CD14-positive monocyte (primary cell): ENCODE measurements around the gene LAMC3. TPM values are rescaled to one million over a fixed set of nuclear protein-coding genes. Genes with fewer than 3 reads are reported as not detected.

Experiments used
- DNase-seq, 3 donors: peaks; one replicate each; pipeline ENCODE4 v3.0.0-alpha.2; 2011 to 2022
- H2AFZ ChIP-seq: 2 replicates; pipeline ENCODE4 v1.6.0; 2012; ENCODE audit warnings: mild to moderate bottlenecking, low read depth, low read length, inconsistent platforms; ENCODE audit not compliant: insufficient read depth, poor library complexity, severe bottlenecking
- H3K27ac ChIP-seq, 2 donors: 1 replicate in 1 of 2; 2 replicates in 1 of 2; pipeline ENCODE4 v1.5.1; 2012 to 2013; ENCODE audit warnings: low read length in 2 of 2, control low read depth in 1 of 2, inconsistent platforms in 1 of 2, low read depth in 1 of 2, mild to moderate bottlenecking in 1 of 2
- H3K27me3 ChIP-seq, 2 donors: one replicate each; pipeline versions ENCODE4 v1.6.0 to v1.6.1; 2011 to 2013; ENCODE audit warnings: low read length in 2 of 2; ENCODE audit not compliant: control insufficient read depth in 2 of 2, insufficient read depth in 2 of 2
- H3K36me3 ChIP-seq, 2 donors: replicated peaks in 1 of 2; 1 replicate in 1 of 2; 2 replicates in 1 of 2; pipeline versions ENCODE4 v1.5.1 to v1.6.1; 2012 to 2013; ENCODE audit warnings: low read length in 2 of 2, control low read depth in 1 of 2, inconsistent platforms in 1 of 2, mild to moderate bottlenecking in 1 of 2; ENCODE audit not compliant: insufficient read depth in 2 of 2, control insufficient read depth in 1 of 2
- H3K4me1 ChIP-seq, 2 donors: 1 replicate in 1 of 2; 2 replicates in 1 of 2; pipeline versions ENCODE4 v1.5.1 to v1.6.1; 2012 to 2013; ENCODE audit warnings: low read length in 2 of 2, control low read depth in 1 of 2, inconsistent platforms in 1 of 2, mild to moderate bottlenecking in 1 of 2, moderate library complexity in 1 of 2; ENCODE audit not compliant: insufficient read depth in 2 of 2, control insufficient read depth in 1 of 2
- H3K4me2 ChIP-seq: replicated peaks from 2 replicates; pipeline ENCODE3; 2012; ENCODE audit warnings: low read length, moderate library complexity, mild to moderate bottlenecking; ENCODE audit not compliant: poor library complexity, severe bottlenecking; ENCODE audit errors: extremely low read depth
- H3K4me3 ChIP-seq, 3 experiments: fragments of 200-600 bp in 1 of 3; sonication (generic) in 1 of 3; replicated peaks in 1 of 3; 1 replicate in 2 of 3; 2 replicates in 1 of 3; pipeline ENCODE4 v1.5.1; 2011 to 2013; ENCODE audit warnings: low read length in 3 of 3, mild to moderate bottlenecking in 3 of 3, control low read depth in 2 of 3, low read depth in 2 of 3, inconsistent platforms in 1 of 3, moderate library complexity in 1 of 3
- H3K79me2 ChIP-seq: 2 replicates; pipeline ENCODE4 v1.6.0; 2012; ENCODE audit warnings: mild to moderate bottlenecking, control low read depth, inconsistent platforms, low read length, moderate library complexity; ENCODE audit not compliant: insufficient read depth
- H3K9ac ChIP-seq: 2 replicates; pipeline ENCODE4 v1.6.0; 2017; ENCODE audit warnings: low read length, mild to moderate bottlenecking; ENCODE audit not compliant: insufficient read depth, poor library complexity, severe bottlenecking
- H3K9me3 ChIP-seq, 2 donors: replicated peaks in 1 of 2; 1 replicate in 1 of 2; 2 replicates in 1 of 2; pipeline versions ENCODE4 v1.5.1 to v1.6.1; 2012 to 2013; ENCODE audit warnings: low read length in 2 of 2, control low read depth in 1 of 2; ENCODE audit not compliant: control insufficient read depth in 1 of 2, insufficient read depth in 1 of 2
- H4K20me1 ChIP-seq: 2 replicates; pipeline ENCODE4 v1.6.0; 2012; ENCODE audit warnings: mild to moderate bottlenecking, low read length, control low read depth, moderate library complexity; ENCODE audit not compliant: insufficient read depth
- H3K27ac Mint-ChIP-seq, 7 donors: one replicate each; pipeline ENCODE4 v1.8.0; 2020; ENCODE audit warnings: mild to moderate bottlenecking in 7 of 7, mixed read lengths in 7 of 7, moderate library complexity in 6 of 7, inconsistent platforms in 2 of 7
- H3K27me3 Mint-ChIP-seq, 3 donors: one replicate each; pipeline ENCODE4 v1.8.0; 2021 to 2022; ENCODE audit warnings: low read depth in 3 of 3, mild to moderate bottlenecking in 3 of 3, mixed read lengths in 3 of 3, moderate library complexity in 3 of 3, inconsistent platforms in 1 of 3
- H3K36me3 Mint-ChIP-seq, 2 donors: one replicate each; pipeline ENCODE4 v1.8.0; 2020; ENCODE audit warnings: mixed read lengths in 2 of 2, inconsistent platforms in 1 of 2, mild to moderate bottlenecking in 1 of 2
- H3K4me1 Mint-ChIP-seq: one replicate; pipeline ENCODE4 v1.8.0; 2020; ENCODE audit warnings: mild to moderate bottlenecking, mixed read lengths
- H3K4me3 Mint-ChIP-seq, 2 donors: one replicate each; pipeline ENCODE4 v1.8.0; 2020; ENCODE audit warnings: mild to moderate bottlenecking in 2 of 2, mixed read lengths in 2 of 2, moderate library complexity in 1 of 2
- H3K9me3 Mint-ChIP-seq, 7 donors: one replicate each; pipeline ENCODE4 v1.8.0; 2020 to 2022; ENCODE audit warnings: mixed read lengths in 7 of 7, mild to moderate bottlenecking in 6 of 7, moderate library complexity in 6 of 7, inconsistent platforms in 2 of 7
- WGBS: methylation state at CpG from one replicate; pipeline ENCODE4 v1.1.5; 2013; ENCODE audit warnings: missing lambda C conversion rate; ENCODE audit not compliant: insufficient coverage; 5-methylcytosine and 5-hydroxymethylcytosine counted together
- intact Hi-C, 2 donors: fragments of 100-400 bp; cut with micrococcal nuclease; formaldehyde crosslinking; loops; one replicate each; pipeline versions ENCODE4 v1.15.0 to v1.15.1; 2023
- polyA plus RNA-seq, 3 donors: library from polyadenylated mRNA; depleted of rRNA in 1 of 3; unstranded in 2 of 3; stranded (reverse) in 1 of 3; fragments of 300-500 nt in 2 of 3; fragments of >200 nt in 1 of 3; fragmentation: Illumina TruSeq in 2 of 3; gene quantifications; 1 replicate in 2 of 3; 2 replicates in 1 of 3; pipeline ENCODE4 v1.2.3, GENCODE V29; 2012 to 2021
- TF ChIP-seq, protein P1 (sequence below): fragments of 200-600 bp; IDR thresholded peaks from one replicate; pipeline ENCODE4 v1.8.0; 2022; ENCODE audit warnings: antibody characterized with exemption, mild to moderate bottlenecking

The LAMC3 gene
- polyA plus RNA-seq, 3 donors, result 0.19 TPM; not detected in 2

DNA sequence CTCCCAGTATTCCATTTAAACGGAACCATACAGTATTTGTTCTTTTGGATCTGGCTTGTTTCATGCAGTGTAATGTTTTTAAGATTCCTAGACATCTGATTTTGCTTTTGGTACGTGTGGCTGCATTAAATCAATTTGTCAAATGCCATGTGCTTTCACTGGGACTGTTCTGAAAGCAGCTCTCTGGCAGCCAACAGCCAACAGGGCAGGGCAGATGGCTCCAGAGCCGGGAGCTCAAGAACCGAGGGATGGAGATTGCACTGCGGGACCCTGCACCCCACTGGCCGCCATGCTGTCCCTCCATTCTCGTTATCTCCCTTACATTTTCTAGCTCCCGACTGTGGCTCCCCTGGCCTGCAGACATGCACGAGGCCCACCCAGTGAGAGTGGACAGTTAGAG, 54.0 kb downstream of the LAMC3 start:
- Histone ChIP-seq H3K27me3 (no peaks in the 10 kb centered on the region), H3K79me2 (no peaks in the 10 kb centered on the region), H3K9me3 (no peaks in the 10 kb centered on the region), H2AFZ (no peak overlapping the region), H3K9ac (no peak overlapping the region), H3K27ac (no peak overlapping the region), H3K4me3 (no peak overlapping the region), H4K20me1 (no peaks in the 10 kb centered on the region), H3K36me3 (no peaks in the 10 kb centered on the region), H3K4me1 (no peaks in the 10 kb centered on the region), H3K4me2 (no peak overlapping the region)
- Mint-ChIP-seq H3K9me3 (no peaks in the 10 kb centered on the region), H3K27ac (no peak overlapping the region), H3K36me3 (no peaks in the 10 kb centered on the region), H3K4me1 (peaks cover 2% of the 10 kb centered on the region), H3K27me3 (peaks cover 0 to 9% (median 3%) of the 10 kb centered on the region in 3 donors), H3K4me3 (no peak overlapping the region)
- DNase-seq, result no peak
- intact Hi-C loops, result no loop called here
- 88% methylated on average over 4 of the region's 9 CpGs for WGBS
- TF ChIP-seq, protein P1, sequence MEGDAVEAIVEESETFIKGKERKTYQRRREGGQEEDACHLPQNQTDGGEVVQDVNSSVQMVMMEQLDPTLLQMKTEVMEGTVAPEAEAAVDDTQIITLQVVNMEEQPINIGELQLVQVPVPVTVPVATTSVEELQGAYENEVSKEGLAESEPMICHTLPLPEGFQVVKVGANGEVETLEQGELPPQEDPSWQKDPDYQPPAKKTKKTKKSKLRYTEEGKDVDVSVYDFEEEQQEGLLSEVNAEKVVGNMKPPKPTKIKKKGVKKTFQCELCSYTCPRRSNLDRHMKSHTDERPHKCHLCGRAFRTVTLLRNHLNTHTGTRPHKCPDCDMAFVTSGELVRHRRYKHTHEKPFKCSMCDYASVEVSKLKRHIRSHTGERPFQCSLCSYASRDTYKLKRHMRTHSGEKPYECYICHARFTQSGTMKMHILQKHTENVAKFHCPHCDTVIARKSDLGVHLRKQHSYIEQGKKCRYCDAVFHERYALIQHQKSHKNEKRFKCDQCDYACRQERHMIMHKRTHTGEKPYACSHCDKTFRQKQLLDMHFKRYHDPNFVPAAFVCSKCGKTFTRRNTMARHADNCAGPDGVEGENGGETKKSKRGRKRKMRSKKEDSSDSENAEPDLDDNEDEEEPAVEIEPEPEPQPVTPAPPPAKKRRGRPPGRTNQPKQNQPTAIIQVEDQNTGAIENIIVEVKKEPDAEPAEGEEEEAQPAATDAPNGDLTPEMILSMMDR, result no peak

DNA sequence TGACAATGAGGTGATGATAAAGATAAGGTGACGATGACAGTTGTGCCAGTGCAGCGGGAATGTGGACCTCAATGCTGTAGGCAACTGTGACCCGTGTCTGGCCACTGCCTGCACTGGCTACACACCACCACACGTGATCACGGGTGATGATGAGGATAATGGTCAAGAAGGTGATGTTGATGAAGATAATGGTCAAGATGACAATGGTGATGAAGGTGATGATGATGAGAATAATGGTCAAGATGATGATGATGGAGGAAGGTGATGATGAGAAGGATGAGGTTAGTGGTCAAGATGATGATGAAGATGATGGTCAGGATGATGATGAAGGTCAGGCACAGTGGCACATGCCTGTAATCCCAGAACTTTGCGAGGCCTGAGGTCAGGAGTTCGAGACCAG, 56.6 kb downstream of the LAMC3 start:
- 96% methylated on average over 5 of the region's 7 CpGs for WGBS
- no peaks in the 10 kb centered on the region for H3K36me3 Mint-ChIP-seq
- Histone ChIP-seq H3K79me2 (no peaks in the 10 kb centered on the region), H3K4me2 (no peak overlapping the region), H3K27ac (no peak overlapping the region), H3K27me3 (no peaks in the 10 kb centered on the region), H2AFZ (no peak overlapping the region), H4K20me1 (no peaks in the 10 kb centered on the region), H3K9ac (no peak overlapping the region), H3K4me3 (no peak overlapping the region), H3K36me3 (no peaks in the 10 kb centered on the region), H3K9me3 (no peaks in the 10 kb centered on the region), H3K4me1 (no peaks in the 10 kb centered on the region)
- TF ChIP-seq, protein P1, result no peak
- peaks cover 0 to 9% (median 3%) of the 10 kb centered on the region in 3 donors for H3K27me3 Mint-ChIP-seq
- no peaks in the 10 kb centered on the region for H3K9me3 Mint-ChIP-seq
- DNase-seq, result no peak
- H3K27ac Mint-ChIP-seq, result no peak overlapping the region
- no peak overlapping the region for H3K4me3 Mint-ChIP-seq
- H3K4me1 Mint-ChIP-seq, result no peaks in the 10 kb centered on the region
- intact Hi-C loops, result no loop called here
